Measurements from ENCODE around the gene TSNAXIP1. TPM values are rescaled to one million over a fixed set of nuclear protein-coding genes. Genes with fewer than 3 reads are reported as not detected.

The TSNAXIP1 gene
- total and polyA plus RNA-seq, 4 donors: 0.09 to 1.5 (median 0.69) TPM

DNA sequence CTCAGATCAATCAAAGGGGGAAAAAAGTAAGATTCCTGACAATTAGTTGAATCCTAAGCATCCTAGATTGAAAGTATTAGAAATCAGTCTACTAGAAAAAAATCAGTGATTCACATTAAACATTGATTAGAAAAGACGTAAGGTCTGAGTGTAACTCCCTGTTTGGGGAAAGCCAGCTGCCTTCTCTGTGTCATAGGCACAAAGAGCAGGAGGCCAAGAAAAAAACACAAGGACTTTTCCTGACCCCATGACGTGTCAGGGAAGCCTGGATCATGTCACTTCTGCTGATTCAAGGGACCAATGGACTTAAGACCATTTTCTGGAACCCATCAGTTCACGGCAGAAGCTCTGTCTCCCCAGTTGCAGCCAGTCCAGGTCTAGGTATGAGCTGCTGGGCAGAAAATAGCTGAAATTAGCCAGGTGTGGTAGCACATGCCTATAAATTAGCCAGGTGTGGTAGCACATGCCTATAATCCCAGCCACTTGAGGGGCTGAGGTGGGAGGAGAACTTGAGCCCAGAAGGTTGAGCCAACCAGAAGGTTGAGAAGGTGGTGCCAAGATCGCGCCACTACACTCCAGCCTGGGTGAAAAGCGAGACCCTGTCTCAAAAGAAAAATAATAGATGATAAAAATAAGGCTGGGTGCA lies 36.2 kb upstream of the TSNAXIP1 start:
- 64% methylated on average over 6 of the region's 6 CpGs for WGBS
- Histone ChIP-seq H3K36me3 (ENCODE audit: control insufficient read depth in 4 of 4, insufficient read depth in 3 of 4, low read depth in 1 of 4, low read length in 3 of 4) (peaks cover 0 to 5% (median 0%) of the 10 kb centered on the region in 4 donors), H3K9ac (ENCODE audit: low read depth in 1 of 2, low read length in 2 of 2) (peak overlapping the region; percentile 13 to 53), H3K9me3 (ENCODE audit: control insufficient read depth in 4 of 4, low read length in 3 of 4) (no peaks in the 10 kb centered on the region), H3K27ac (ENCODE audit: low read depth in 1 of 2, low read length in 2 of 2) (peak overlapping the region; percentile 77 to 96), H3K4me1 (ENCODE audit: control insufficient read depth in 4 of 4, insufficient read depth in 4 of 4, low read length in 3 of 4) (peaks cover 17 to 53% (median 41%) of the 10 kb centered on the region in 4 donors), H3K27me3 (ENCODE audit: control insufficient read depth in 4 of 4, insufficient read depth in 4 of 4, low read length in 3 of 4) (no peaks in the 10 kb centered on the region), H3K4me3 (ENCODE audit: low read depth in 1 of 3, low read length in 3 of 3) (no peak overlapping the region)
- DNase-seq (ENCODE audit: low spot score): no peak
- TF ChIP-seq FOXA2 (IDR thresholded peaks at IDR 0.05) (no peak), RAD21 (IDR thresholded peaks at IDR 0.05) (peak; percentile 28 to 44), HNF4A (conservative IDR thresholded peaks at IDR 0.05) (peak; percentile 72 to 91), HNF4G (IDR thresholded peaks at IDR 0.05) (no peak), SP1 (IDR thresholded peaks at IDR 0.05) (peak; percentile 76), YY1 (IDR thresholded peaks at IDR 0.05) (no peak), EGR1 (IDR thresholded peaks at IDR 0.05; ENCODE audit: low read depth in 2 of 2) (peak in 1 of 2 donors; percentile 40), FOXA1 (IDR thresholded peaks at IDR 0.05) (no peak), RXRA (IDR thresholded peaks at IDR 0.05) (peak; percentile 87 to 98), TAF1 (conservative IDR thresholded peaks at IDR 0.05) (no peak), NR2F2 (IDR thresholded peaks at IDR 0.05) (peak; percentile 86), JUND (IDR thresholded peaks at IDR 0.05) (peak in 1 of 2 donors; percentile 83), GABPA (IDR thresholded peaks at IDR 0.05 in 1 of 2, conservative IDR thresholded peaks at IDR 0.05 in 1 of 2) (no peak)
- TF ChIP-seq, protein P1, sequence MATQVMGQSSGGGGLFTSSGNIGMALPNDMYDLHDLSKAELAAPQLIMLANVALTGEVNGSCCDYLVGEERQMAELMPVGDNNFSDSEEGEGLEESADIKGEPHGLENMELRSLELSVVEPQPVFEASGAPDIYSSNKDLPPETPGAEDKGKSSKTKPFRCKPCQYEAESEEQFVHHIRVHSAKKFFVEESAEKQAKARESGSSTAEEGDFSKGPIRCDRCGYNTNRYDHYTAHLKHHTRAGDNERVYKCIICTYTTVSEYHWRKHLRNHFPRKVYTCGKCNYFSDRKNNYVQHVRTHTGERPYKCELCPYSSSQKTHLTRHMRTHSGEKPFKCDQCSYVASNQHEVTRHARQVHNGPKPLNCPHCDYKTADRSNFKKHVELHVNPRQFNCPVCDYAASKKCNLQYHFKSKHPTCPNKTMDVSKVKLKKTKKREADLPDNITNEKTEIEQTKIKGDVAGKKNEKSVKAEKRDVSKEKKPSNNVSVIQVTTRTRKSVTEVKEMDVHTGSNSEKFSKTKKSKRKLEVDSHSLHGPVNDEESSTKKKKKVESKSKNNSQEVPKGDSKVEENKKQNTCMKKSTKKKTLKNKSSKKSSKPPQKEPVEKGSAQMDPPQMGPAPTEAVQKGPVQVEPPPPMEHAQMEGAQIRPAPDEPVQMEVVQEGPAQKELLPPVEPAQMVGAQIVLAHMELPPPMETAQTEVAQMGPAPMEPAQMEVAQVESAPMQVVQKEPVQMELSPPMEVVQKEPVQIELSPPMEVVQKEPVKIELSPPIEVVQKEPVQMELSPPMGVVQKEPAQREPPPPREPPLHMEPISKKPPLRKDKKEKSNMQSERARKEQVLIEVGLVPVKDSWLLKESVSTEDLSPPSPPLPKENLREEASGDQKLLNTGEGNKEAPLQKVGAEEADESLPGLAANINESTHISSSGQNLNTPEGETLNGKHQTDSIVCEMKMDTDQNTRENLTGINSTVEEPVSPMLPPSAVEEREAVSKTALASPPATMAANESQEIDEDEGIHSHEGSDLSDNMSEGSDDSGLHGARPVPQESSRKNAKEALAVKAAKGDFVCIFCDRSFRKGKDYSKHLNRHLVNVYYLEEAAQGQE (IDR thresholded peaks at IDR 0.05): no peak
- TF ChIP-seq, protein P2, sequence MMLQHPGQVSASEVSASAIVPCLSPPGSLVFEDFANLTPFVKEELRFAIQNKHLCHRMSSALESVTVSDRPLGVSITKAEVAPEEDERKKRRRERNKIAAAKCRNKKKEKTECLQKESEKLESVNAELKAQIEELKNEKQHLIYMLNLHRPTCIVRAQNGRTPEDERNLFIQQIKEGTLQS (IDR thresholded peaks at IDR 0.05): no peak
- TF ChIP-seq, protein P3, sequence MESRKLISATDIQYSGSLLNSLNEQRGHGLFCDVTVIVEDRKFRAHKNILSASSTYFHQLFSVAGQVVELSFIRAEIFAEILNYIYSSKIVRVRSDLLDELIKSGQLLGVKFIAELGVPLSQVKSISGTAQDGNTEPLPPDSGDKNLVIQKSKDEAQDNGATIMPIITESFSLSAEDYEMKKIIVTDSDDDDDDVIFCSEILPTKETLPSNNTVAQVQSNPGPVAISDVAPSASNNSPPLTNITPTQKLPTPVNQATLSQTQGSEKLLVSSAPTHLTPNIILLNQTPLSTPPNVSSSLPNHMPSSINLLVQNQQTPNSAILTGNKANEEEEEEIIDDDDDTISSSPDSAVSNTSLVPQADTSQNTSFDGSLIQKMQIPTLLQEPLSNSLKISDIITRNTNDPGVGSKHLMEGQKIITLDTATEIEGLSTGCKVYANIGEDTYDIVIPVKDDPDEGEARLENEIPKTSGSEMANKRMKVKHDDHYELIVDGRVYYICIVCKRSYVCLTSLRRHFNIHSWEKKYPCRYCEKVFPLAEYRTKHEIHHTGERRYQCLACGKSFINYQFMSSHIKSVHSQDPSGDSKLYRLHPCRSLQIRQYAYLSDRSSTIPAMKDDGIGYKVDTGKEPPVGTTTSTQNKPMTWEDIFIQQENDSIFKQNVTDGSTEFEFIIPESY (IDR thresholded peaks at IDR 0.05): no peak
- TF ChIP-seq, protein P4, sequence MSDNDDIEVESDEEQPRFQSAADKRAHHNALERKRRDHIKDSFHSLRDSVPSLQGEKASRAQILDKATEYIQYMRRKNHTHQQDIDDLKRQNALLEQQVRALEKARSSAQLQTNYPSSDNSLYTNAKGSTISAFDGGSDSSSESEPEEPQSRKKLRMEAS (IDR thresholded peaks at IDR 0.05): peak; percentile 44
- TF ChIP-seq, protein P5, sequence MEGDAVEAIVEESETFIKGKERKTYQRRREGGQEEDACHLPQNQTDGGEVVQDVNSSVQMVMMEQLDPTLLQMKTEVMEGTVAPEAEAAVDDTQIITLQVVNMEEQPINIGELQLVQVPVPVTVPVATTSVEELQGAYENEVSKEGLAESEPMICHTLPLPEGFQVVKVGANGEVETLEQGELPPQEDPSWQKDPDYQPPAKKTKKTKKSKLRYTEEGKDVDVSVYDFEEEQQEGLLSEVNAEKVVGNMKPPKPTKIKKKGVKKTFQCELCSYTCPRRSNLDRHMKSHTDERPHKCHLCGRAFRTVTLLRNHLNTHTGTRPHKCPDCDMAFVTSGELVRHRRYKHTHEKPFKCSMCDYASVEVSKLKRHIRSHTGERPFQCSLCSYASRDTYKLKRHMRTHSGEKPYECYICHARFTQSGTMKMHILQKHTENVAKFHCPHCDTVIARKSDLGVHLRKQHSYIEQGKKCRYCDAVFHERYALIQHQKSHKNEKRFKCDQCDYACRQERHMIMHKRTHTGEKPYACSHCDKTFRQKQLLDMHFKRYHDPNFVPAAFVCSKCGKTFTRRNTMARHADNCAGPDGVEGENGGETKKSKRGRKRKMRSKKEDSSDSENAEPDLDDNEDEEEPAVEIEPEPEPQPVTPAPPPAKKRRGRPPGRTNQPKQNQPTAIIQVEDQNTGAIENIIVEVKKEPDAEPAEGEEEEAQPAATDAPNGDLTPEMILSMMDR (IDR thresholded peaks at IDR 0.05; ENCODE audit: low read depth, low read length, missing input control): no peak
